C4-2B (cell line): Measurements from ENCODE around the gene ADAMTS6.

Experiments
- H3K27ac ChIP-seq: fragments of 450-650 bp; 2 replicates; pipeline ENCODE4 v1.5.1; 2017
- ZFX ChIP-seq: fragments of 450-650 bp; IDR thresholded peaks from 2 replicates; pipeline ENCODE4 v1.6.1; 2017
- TF ChIP-seq, protein P1 (sequence below): fragments of 450-650 bp; conservative IDR thresholded peaks from 2 replicates; pipeline ENCODE4 v1.5.1; 2017; ENCODE audit warnings: mild to moderate bottlenecking

The ADAMTS6 gene

DNA sequence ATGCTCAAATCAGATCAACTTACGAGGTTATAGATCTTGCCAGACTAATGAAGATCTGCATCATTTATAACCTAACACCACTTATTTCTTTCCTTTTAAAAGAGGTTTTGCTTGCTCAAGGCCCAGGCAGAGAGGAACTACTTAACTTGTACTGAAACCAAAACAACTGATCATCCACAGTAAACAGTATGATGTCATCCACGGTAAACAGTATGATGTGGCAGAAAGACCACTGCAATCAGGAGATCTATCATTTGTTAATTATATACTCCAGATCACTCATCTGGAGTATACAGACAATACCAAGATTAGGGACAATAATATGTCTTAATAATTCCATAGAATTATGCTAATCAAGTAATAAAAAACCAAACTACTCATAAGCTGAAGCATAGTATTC lies 116.8 kb downstream of the ADAMTS6 start:
- TF ChIP-seq, protein P1, sequence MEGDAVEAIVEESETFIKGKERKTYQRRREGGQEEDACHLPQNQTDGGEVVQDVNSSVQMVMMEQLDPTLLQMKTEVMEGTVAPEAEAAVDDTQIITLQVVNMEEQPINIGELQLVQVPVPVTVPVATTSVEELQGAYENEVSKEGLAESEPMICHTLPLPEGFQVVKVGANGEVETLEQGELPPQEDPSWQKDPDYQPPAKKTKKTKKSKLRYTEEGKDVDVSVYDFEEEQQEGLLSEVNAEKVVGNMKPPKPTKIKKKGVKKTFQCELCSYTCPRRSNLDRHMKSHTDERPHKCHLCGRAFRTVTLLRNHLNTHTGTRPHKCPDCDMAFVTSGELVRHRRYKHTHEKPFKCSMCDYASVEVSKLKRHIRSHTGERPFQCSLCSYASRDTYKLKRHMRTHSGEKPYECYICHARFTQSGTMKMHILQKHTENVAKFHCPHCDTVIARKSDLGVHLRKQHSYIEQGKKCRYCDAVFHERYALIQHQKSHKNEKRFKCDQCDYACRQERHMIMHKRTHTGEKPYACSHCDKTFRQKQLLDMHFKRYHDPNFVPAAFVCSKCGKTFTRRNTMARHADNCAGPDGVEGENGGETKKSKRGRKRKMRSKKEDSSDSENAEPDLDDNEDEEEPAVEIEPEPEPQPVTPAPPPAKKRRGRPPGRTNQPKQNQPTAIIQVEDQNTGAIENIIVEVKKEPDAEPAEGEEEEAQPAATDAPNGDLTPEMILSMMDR: no peak
- TF ChIP-seq ZFX: no peak

DNA sequence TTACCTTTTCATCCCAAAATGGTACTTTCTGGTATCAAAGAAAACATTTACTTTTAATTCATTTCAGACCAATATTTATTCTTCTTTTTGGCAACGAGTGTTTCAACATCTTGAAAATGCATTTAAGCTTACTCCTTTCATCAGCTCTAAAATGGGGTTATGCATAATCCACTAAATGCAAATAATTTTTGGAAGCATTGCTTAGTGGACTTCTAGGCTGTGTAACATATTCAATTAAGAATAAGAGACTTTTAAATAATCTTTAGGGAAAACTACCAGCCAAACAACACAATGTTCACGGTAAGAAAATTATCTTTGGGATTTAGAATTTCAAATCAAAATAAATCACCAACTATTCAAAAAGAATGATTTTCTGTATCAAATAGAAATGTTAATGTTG lies 118.2 kb downstream of the ADAMTS6 start:
- no peak for TF ChIP-seq ZFX
- TF ChIP-seq, protein P1: no peak
- H3K27ac ChIP-seq: no peak overlapping the region

More for the DNA sequence above, 116.8 kb downstream of the ADAMTS6 start:
- H3K27ac ChIP-seq: no peak overlapping the region

DNA sequence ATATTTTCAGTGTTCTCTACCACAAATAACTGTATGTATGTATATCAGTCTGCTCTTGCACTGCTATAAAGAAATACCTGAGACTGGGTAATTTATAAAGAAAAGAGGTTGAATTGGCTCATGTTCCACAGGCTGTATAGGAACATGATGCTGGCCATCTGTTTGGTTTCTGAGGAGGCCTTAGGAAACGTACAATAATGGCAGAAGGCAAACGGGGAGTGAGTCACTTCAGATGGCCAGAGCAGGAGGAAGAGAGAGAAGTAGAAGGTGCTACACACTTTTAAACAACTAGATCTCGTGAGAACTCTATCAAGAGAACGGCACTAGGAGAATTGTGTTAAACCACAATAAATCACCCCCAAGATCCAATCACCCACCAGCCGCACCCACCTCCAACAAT lies 121.7 kb downstream of the ADAMTS6 start:
- no peak for TF ChIP-seq ZFX
- TF ChIP-seq, protein P1: no peak
- no peak overlapping the region for H3K27ac ChIP-seq

DNA sequence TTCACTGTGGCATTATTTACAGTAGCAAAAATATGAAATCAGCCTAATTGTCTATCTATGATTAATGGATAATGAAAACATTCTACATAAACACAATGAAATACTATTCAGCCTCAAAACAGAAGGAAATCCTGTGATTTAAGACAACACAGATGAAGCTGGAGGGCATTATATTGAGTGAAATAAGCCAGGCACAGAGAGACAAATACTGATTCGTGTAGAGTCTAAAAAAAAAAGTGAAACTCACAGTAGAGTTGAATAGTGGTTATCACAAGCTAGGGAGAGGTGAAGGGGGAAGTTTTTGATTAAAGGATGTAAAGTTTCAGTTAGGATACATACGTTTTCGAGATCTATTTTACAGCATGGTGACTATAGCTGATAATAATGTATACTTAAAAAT lies 122.2 kb downstream of the ADAMTS6 start:
- TF ChIP-seq ZFX: no peak
- TF ChIP-seq, protein P1: no peak
- no peak overlapping the region for H3K27ac ChIP-seq

DNA sequence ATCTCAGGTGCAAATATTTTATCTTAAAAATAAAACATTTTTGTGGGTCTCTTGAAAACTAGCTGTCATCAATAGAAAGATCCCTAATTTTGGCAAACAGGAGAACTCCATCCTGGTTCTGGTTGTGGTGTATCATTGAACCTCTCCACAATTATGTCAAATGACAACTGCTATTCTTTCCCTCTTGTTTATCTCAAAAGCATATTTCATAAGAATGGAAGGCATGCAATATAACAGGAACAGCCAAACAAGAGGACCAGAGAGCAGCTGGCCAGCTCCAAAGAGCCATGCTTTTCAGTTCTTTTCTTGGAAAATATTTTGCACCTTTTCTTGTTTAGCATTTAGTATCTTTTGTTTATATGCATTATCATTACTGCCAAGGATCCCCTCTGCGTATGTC lies 125.4 kb downstream of the ADAMTS6 start:
- H3K27ac ChIP-seq: no peak overlapping the region
- TF ChIP-seq, protein P1: no peak
- no peak for TF ChIP-seq ZFX

DNA sequence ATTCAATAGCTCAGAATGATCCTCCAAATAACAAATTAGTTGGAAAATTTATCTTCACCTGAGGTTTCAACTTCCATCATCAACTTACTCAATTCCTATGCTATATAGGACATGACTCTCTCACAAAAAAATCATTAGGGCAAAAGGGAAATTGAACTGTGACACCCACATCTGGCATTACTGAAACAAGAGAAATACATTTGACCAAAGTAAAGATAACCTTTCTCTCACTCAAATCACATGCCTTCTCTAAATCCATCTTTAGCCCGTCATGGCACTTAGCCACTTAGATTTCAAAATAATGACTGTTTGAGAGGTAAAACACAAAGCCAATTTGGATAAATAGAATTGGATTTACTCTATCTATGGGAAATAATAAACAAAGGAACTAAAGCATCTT lies 126.4 kb downstream of the ADAMTS6 start:
- TF ChIP-seq, protein P1: no peak
- no peak for TF ChIP-seq ZFX
- H3K27ac ChIP-seq: no peak overlapping the region

DNA sequence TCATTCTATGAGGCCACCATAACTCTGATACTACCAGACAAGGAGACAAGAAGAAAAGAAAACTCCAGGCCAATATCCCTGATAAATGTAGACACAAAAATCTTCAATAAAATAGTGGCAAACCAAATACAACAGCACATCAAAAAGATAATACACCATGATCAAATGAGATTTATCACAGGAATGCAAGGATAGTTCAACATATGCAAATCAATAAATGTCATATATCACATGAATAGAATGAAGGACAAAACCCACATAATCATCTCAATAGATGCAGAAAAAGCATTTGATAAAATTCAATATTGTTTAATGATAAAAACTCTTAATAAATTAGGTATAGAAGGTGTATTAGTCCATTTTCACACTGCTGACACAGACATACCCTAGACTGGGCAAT lies 139.9 kb downstream of the ADAMTS6 start:
- H3K27ac ChIP-seq: no peak overlapping the region
- no peak for TF ChIP-seq ZFX
- TF ChIP-seq, protein P1: no peak
